EH (cell line): Measurements from ENCODE around the gene AP2A2.

ENCODE experiments used
- DNase-seq: peaks from one replicate; pipeline ENCODE4 v3.0.0-alpha.2; 2015; ENCODE audit warnings: low read depth

The AP2A2 gene

DNA sequence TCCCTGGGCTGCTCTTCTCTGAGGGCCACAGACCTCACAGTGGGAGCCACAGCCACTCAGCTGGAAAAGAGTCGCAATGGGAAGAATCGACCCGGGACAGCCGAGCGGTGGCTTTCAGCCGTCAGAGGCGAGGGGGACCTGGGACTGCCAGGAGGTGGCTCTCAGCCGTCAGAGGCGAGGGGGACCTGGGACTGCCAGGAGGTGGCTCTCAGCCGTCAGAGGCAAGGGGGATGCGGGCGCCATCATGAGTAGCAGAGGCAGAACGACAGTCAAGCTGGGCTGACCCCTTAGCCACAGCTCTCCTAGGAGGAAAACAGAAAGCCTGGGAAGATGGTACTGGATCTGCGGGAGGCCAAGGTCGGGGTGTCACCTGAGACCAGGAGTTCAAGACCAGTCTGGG, 134.1 kb downstream of the AP2A2 start:
- DNase-seq: no peak

GRCh38 chr11:1060410-1060809, 134.7 kb downstream of the AP2A2 start:
- DNase-seq: no peak

- peak; percentile 92 for DNase-seq
Observed at GRCh38 chr11:1060852-1061616, 135.4 kb downstream of the AP2A2 start.
